Activated CD8-positive, alpha-beta T cell treated with anti-CD3 and anti-CD28 coated beads for 36 hours (primary cell): ENCODE data around the gene SPP1. TPM values are rescaled to one million over a fixed set of nuclear protein-coding genes. Genes with fewer than 3 reads are reported as not detected.
"Not testable (repeated sequence)": the region's sequence is repeated elsewhere in the genome, so short reads cannot be mapped to it uniquely, and the experiment has no call there.

Experiments
- ATAC-seq: fragments of 200-7000 bp; cut with Tn5 transposase; one replicate; pipeline ENCODE4 v1.10.0; 2021; ENCODE audit warnings: mild to moderate bottlenecking, moderate library complexity
- CTCF ChIA-PET: fragments of 350-600 bp; sonication (Branson Sonifier 250); formaldehyde crosslinking; loops from one replicate; lab custom pipeline; 2021; ENCODE audit warnings: antibody characterized with exemption; lab: Charles Lee
- POLR2A ChIA-PET: fragments of 350-600 bp; sonication (Branson Sonifier 250); formaldehyde crosslinking; loops from one replicate; lab custom pipeline; 2021; ENCODE audit warnings: antibody characterized with exemption; lab: Charles Lee
- DNase-seq: peaks from one replicate; pipeline ENCODE4 v3.0.0-alpha.2; 2020
- H3K27ac Mint-ChIP-seq: one replicate; pipeline ENCODE4 v1.8.0; 2021; ENCODE audit warnings: mild to moderate bottlenecking, mixed read lengths
- H3K27me3 Mint-ChIP-seq: one replicate; pipeline ENCODE4 v1.8.0; 2021; ENCODE audit warnings: mixed read lengths
- H3K36me3 Mint-ChIP-seq: one replicate; pipeline ENCODE4 v1.8.0; 2021; ENCODE audit warnings: low read depth, mixed read lengths
- H3K4me1 Mint-ChIP-seq: one replicate; pipeline ENCODE4 v1.8.0; 2021; ENCODE audit warnings: low read depth, mixed read lengths
- H3K4me3 Mint-ChIP-seq: one replicate; pipeline ENCODE4 v1.8.0; 2021; ENCODE audit warnings: mild to moderate bottlenecking, moderate library complexity, mixed read lengths
- H3K9me3 Mint-ChIP-seq: one replicate; pipeline ENCODE4 v1.8.0; 2021; ENCODE audit warnings: mixed read lengths
- intact Hi-C: fragments of 100-400 bp; cut with micrococcal nuclease; formaldehyde crosslinking; loops from one replicate; pipeline ENCODE4 v1.10.0; 2022
- total RNA-seq, 2 experiments: library from RNA; stranded (reverse); gene quantifications; one replicate each; pipeline ENCODE4 v1.2.3, GENCODE V29; 2021
- TF ChIP-seq, protein P1 (sequence below): fragments of 200-600 bp; IDR thresholded peaks from one replicate; pipeline ENCODE4 v1.8.0; 2022; ENCODE audit warnings: antibody characterized with exemption, mild to moderate bottlenecking

The SPP1 gene
- total RNA-seq, 2 experiments from 2014 or later = not detected

DNA sequence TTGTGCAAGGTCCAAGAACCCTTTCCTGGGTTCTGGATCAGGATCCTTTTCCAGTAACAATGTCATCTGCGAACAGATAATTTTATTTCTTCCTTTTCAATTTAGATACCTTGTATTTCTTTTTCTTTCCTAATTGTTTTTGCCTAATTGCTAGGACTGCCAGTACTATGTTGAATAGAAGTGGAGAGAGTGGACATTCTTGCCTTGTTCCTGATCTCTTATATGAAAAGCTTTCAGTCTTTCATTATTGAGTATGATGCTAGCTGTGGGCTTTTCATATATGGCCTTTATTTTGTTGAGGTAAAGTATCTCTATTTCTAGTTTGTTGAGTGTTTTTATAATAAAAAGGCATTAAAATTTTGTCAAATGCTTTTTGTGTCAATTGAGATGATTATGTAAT is 42.2 kb upstream of the SPP1 start:
- Mint-ChIP-seq H3K4me1 (no peaks in the 10 kb centered on the region), H3K4me3 (no peak overlapping the region)
- ATAC-seq = no peak

DNA sequence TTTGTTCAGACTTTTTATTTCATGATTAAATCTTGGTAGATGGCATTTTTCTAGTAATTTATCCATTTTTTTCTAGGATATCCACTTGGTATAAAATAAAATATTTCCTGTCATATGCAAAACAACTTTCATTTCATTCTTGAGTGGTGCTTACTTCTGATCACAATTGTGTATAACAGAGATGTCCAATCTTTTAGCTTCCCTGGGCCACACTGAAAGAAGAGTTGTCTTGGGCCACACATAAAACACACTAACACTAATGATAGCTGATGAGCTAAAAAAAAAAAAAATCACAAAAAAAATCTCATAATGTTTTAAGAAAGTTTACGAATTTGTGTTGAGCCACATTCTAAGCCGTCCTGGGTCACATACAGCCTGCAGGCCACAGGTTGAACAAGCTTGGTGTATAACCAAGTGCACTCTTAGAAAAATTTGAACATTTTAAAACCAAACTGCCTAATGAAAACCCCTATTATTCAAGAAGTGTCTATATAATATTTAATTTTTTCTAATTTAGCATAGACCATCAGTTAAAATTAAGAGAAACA is 41.3 kb upstream of the SPP1 start:
- Mint-ChIP-seq H3K27me3 (peaks cover 8% of the 10 kb centered on the region), H3K36me3 (no peaks in the 10 kb centered on the region), H3K4me1 (no peaks in the 10 kb centered on the region), H3K27ac (no peak overlapping the region), H3K9me3 (peaks cover 3% of the 10 kb centered on the region), H3K4me3 (no peak overlapping the region)
- intact Hi-C loops = no loop called here
- no peak for DNase-seq
- ChIA-PET CTCF (no interaction called here), POLR2A (no interaction called here)
- TF ChIP-seq, protein P1, sequence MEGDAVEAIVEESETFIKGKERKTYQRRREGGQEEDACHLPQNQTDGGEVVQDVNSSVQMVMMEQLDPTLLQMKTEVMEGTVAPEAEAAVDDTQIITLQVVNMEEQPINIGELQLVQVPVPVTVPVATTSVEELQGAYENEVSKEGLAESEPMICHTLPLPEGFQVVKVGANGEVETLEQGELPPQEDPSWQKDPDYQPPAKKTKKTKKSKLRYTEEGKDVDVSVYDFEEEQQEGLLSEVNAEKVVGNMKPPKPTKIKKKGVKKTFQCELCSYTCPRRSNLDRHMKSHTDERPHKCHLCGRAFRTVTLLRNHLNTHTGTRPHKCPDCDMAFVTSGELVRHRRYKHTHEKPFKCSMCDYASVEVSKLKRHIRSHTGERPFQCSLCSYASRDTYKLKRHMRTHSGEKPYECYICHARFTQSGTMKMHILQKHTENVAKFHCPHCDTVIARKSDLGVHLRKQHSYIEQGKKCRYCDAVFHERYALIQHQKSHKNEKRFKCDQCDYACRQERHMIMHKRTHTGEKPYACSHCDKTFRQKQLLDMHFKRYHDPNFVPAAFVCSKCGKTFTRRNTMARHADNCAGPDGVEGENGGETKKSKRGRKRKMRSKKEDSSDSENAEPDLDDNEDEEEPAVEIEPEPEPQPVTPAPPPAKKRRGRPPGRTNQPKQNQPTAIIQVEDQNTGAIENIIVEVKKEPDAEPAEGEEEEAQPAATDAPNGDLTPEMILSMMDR = no peak
- ATAC-seq = no peak

More for the DNA sequence above, 42.2 kb upstream of the SPP1 start:
- CTCF ChIA-PET = no interaction called here
- TF ChIP-seq, protein P1 = no peak
- H3K27ac Mint-ChIP-seq = no peak overlapping the region
- no peak for DNase-seq
- intact Hi-C loops = no loop called here
- no peaks in the 10 kb centered on the region for H3K36me3 Mint-ChIP-seq
- H3K27me3 Mint-ChIP-seq = peaks cover 11% of the 10 kb centered on the region
- peaks cover 3% of the 10 kb centered on the region for H3K9me3 Mint-ChIP-seq
- POLR2A ChIA-PET = no interaction called here

DNA sequence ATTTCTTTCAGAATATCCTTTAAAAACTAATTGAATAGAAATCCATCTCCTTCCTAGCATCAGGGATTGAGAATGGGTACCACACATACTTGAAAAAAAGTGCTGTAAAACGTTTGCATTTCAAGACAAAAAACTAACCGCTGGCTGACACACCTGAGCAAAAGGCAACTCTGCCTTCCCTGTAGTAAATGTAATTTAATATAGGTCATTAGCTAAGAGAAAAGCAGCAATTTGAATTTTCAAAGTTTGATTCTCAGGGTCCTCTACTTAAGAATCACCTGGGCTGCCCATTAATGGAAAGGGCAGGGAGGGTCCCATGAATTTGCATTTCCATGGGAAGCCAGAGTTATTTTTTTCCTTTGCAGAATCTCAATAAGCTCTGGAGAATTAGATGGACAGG is 40.5 kb upstream of the SPP1 start:
- Mint-ChIP-seq H3K4me1 (no peaks in the 10 kb centered on the region), H3K27me3 (peaks cover 8% of the 10 kb centered on the region), H3K9me3 (peaks cover 3% of the 10 kb centered on the region), H3K36me3 (no peaks in the 10 kb centered on the region), H3K27ac (no peak overlapping the region), H3K4me3 (no peak overlapping the region)
- DNase-seq (no peak), ATAC-seq (no peak)
- POLR2A ChIA-PET = no interaction called here
- CTCF ChIA-PET = no interaction called here
- TF ChIP-seq, protein P1 = no peak
- intact Hi-C loops = no loop called here

DNA sequence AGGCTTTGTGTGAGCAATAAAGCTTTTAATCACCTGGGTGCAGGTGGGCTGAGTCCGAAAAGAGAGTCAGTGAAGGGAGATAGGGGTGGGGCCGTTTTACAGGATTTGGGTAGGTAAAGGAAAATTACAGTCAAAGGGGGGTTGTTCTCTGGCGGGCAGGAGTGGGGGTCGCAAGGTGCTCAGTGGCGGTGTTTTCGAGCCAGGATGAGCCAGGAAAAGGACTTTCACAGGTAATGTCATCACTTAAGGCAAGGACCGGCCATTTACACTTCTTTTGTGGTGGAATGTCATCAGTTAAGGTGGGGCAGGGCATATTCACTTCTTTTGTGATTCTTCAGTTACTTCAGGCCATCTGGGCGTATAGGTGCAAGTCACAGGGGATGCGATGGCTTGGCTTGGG is 39.6 kb upstream of the SPP1 start:
- ATAC-seq, H3K4me1 Mint-ChIP-seq, DNase-seq, intact Hi-C loops, H3K27ac Mint-ChIP-seq, H3K4me3 Mint-ChIP-seq, CTCF ChIA-PET, H3K9me3 Mint-ChIP-seq, H3K36me3 Mint-ChIP-seq, H3K27me3 Mint-ChIP-seq, POLR2A ChIA-PET: not testable (repeated sequence)

DNA sequence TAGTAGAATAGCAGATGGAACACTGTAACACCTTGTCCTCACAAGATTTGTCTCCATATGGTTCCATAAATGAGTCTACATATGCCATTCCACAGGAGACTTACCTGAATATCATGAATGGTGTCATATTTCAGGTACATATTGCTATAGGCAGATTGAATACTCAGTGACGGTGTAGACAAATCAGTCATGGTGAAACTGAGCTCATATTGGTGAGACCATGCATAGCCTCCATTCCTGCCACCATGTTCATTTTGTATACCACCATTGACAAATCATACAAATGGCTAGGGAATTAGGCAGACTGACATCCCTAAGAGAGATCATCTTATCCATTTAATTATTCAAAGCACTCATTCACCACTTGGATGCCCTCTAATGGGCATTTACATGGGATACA is 38.0 kb upstream of the SPP1 start:
- Mint-ChIP-seq H3K36me3 (no peaks in the 10 kb centered on the region), H3K4me3 (no peak overlapping the region), H3K27ac (no peak overlapping the region), H3K27me3 (peaks cover 4% of the 10 kb centered on the region), H3K9me3 (no peaks in the 10 kb centered on the region), H3K4me1 (no peaks in the 10 kb centered on the region)
- no peak for DNase-seq
- TF ChIP-seq, protein P1 = no peak
- intact Hi-C loops = no loop called here
- POLR2A ChIA-PET = no interaction called here
- no peak for ATAC-seq
- CTCF ChIA-PET = no interaction called here

DNA sequence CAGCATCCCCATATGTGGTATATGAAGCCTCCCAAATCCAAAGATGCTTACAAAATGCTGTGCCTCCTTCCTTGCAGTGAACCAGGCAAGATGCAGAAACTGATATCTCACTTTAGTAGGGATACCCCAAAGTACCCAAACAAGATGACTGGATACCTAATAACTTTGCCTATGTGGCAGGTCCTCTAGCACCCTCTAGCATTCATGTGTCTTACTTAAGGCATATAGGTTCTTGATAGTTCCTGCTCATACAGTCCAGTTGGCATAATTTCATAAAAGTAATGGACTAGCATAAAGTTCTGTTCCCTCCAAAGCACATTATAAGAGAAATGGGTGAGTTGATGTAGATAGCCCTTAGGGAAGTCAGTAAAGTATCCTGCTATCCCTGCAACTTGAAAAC is 36.8 kb upstream of the SPP1 start:
- Mint-ChIP-seq H3K27me3 (peaks cover 4% of the 10 kb centered on the region), H3K36me3 (no peaks in the 10 kb centered on the region), H3K4me3 (no peak overlapping the region), H3K4me1 (no peaks in the 10 kb centered on the region), H3K9me3 (no peaks in the 10 kb centered on the region), H3K27ac (no peak overlapping the region)
- CTCF ChIA-PET = no interaction called here
- DNase-seq = no peak
- ATAC-seq = no peak
- TF ChIP-seq, protein P1 = no peak
- intact Hi-C loops = loop anchor here (1.0 kb wide), 1 partner anchor 12 kb away; no protein-coding TSS in a partner anchor
- POLR2A ChIA-PET = no interaction called here
